Endothelial cell of umbilical vein (primary cell): Measurements from ENCODE around the gene SLC29A3.

Experiments used
- CTCF ChIP-seq, 2 donors: IDR thresholded peaks; 1 replicate in 1 of 2; 2 replicates in 1 of 2; pipeline ENCODE4 v1.5.1; 2011; ENCODE audit warnings: low read length in 2 of 2, mild to moderate bottlenecking in 2 of 2, moderate library complexity in 2 of 2, control low read depth in 1 of 2, inconsistent platforms in 1 of 2, low read depth in 1 of 2; ENCODE audit not compliant: insufficient read depth in 1 of 2; ENCODE audit errors: extremely low read depth in 1 of 2
- EZH2 ChIP-seq: IDR thresholded peaks from 2 replicates; pipeline ENCODE4 v1.6.1; 2012; ENCODE audit warnings: borderline replicate concordance, low read depth, mild to moderate bottlenecking, moderate library complexity, low read length, inconsistent platforms; ENCODE audit not compliant: severe bottlenecking
- GATA2 ChIP-seq: IDR thresholded peaks from 2 replicates; pipeline ENCODE4 v1.7.0; 2011; ENCODE audit warnings: low read depth, mild to moderate bottlenecking, moderate library complexity, mixed read lengths, low read length; ENCODE audit not compliant: insufficient read length, insufficient read depth
- MAX ChIP-seq: IDR thresholded peaks from 2 replicates; pipeline ENCODE4 v1.6.1; 2011; ENCODE audit not compliant: insufficient read depth, insufficient read length
- MYC ChIP-seq: IDR thresholded peaks from one replicate; pipeline ENCODE4 v1.6.1; 2011; ENCODE audit warnings: mild to moderate bottlenecking, low read depth, low read length

- no peak for TF ChIP-seq CTCF (IDR thresholded peaks at IDR 0.05; ENCODE audit: extremely low read depth in 1 of 2, insufficient read depth in 1 of 2, low read depth in 1 of 2, low read length in 2 of 2)
- TF ChIP-seq EZH2: no peak
- TF ChIP-seq GATA2: no peak
- no peak for TF ChIP-seq MYC
- no peak for TF ChIP-seq MAX
Observed at GRCh38 chr10:71278691-71279588, 40.1 kb upstream of the SLC29A3 start.
